NOMO-1 treated with dmso at 0.1 percent for 144 hours (cell line): ENCODE data around the gene NUTF2.

Source experiments
- DNase-seq: peaks from one replicate; lab custom pipeline; 2025; ENCODE audit not compliant: unreplicated experiment; lab: John Stamatoyannopoulos, UW

The NUTF2 gene

GRCh38 chr16:67917140-67917851 lies 70.6 kb downstream of the NUTF2 start:
- DNase-seq: no peak

- DNase-seq: no peak
These were observed 71.1 kb downstream of the NUTF2 start for GRCh38 chr16:67917852-67918236.

DNA sequence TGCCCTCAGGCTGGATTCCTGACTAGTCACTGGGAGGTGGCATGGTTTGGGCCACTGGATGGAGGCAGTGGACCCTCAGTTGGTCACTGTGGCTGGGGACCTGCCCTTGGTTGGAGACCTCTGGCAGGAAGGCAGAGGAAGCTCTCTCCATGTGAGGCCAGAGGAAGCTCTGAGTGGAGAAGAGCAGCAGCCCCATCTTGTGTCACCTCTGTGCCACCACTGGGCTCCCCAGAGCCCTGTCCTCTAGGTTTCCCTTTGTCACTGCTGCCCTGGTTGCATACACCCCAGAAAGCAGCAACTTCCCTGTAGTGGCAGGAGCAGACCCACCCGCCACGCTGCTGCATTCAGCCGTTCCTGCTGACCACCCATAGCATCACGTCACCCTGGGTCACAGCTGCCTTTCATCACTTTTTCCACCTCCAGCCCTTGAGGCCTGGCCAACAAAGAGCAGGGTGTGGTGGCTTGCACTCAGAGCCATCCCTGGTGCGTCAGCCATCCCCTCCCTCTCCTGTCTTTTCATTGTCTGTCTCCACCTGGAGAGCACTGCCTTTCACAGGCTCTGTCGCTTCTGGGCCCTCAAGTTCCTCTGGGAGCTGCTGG lies 73.0 kb downstream of the NUTF2 start:
- no peak for DNase-seq
